Sigmoid colon (tissue), 3 donors: ENCODE data around the gene CDSN.
"Not testable (repeated sequence)": the region's sequence is repeated elsewhere in the genome, so short reads cannot be mapped to it uniquely, and the experiment has no call there.

ENCODE experiments used
- CTCF ChIP-seq, 4 experiments: fragments of 450-650 bp in 3 of 4; fragments of 200-600 bp in 1 of 4; IDR thresholded peaks; one replicate each; pipeline ENCODE4 v1.5.1; 2016 to 2019; ENCODE audit warnings: antibody characterized with exemption in 4 of 4, mild to moderate bottlenecking in 3 of 4, moderate library complexity in 2 of 4
- POLR2A ChIP-seq, 2 donors: fragments of 450-650 bp; IDR thresholded peaks; one replicate each; pipeline ENCODE4 v1.6.1; 2016; ENCODE audit warnings: antibody characterized with exemption in 2 of 2, mild to moderate bottlenecking in 2 of 2, moderate library complexity in 2 of 2

- not testable (repeated sequence) for TF ChIP-seq CTCF, POLR2A (IDR thresholded peaks at IDR 0.05)
Measured at GRCh38 chr6:31067028-31067427, 53.2 kb downstream of the CDSN start.
